ENCODE results near the gene SLC26A3. TPM values are rescaled to one million over a fixed set of nuclear protein-coding genes. Genes with fewer than 3 reads are reported as not detected.

The SLC26A3 gene
- total and polyA plus RNA-seq, 2 of the 8 experiments (the other 6 are each of a cell fraction or from before 2014, with no cell fraction given) = not detected

DNA sequence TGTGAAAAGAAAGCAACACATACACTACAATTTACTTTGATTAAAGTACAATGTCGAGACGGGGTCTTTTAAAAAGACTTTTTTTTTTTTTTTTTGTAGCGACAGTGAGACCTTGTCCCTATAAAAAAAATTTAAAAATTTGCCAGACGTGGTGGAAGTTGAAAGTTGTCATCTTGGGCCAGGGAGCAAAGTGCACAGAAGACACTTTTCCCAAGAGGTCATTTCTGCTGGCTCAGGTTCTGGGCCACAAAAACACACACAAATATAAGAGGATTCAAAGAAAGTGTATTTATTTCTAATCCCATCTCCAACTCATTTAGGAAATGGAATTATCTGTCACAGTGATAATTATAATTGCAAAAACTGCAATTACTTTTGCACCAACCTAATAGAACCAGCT is 24.7 kb downstream of the SLC26A3 start:
- POLR2A ChIA-PET (ENCODE audit: partially characterized antibody) = no interaction called here

More for the DNA sequence above, 24.7 kb downstream of the SLC26A3 start:
- Histone ChIP-seq H3K79me1 (ENCODE audit: low read depth, low read length) (no peaks in the 10 kb centered on the region), H2BK15ac (ENCODE audit: low read length) (no peak overlapping the region), H3K23ac (ENCODE audit: insufficient read length) (no peak overlapping the region), H2BK20ac (ENCODE audit: low read length) (no peak overlapping the region), H3K14ac (ENCODE audit: insufficient read length) (no peak overlapping the region), H3K4me1 (replicated peaks in 1 of 4; ENCODE audit: control insufficient read depth in 3 of 4, insufficient read depth in 4 of 4, low read length in 3 of 4) (no peaks in the 10 kb centered on the region), H4K91ac (replicated peaks; ENCODE audit: insufficient read length, low read length) (no peak overlapping the region), H3K18ac (ENCODE audit: extremely low read depth, low read length) (no peak overlapping the region), H3K27ac (ENCODE audit: low read depth, low read length) (no peak overlapping the region), H3K23me2 (ENCODE audit: low read depth, low read length) (no peaks in the 10 kb centered on the region), H3K9me3 (ENCODE audit: insufficient read depth in 2 of 2, low read depth in 1 of 2, low read length in 1 of 2) (no peaks in the 10 kb centered on the region), H3K36me3 (ENCODE audit: control insufficient read depth in 2 of 4, insufficient read depth in 4 of 4, low read length in 3 of 4) (no peaks in the 10 kb centered on the region), H2BK120ac (replicated peaks; ENCODE audit: low read depth, low read length) (no peak overlapping the region), H3K4ac (replicated peaks; ENCODE audit: insufficient read length, low read depth, low read length) (no peak overlapping the region), H3K56ac (replicated peaks; ENCODE audit: insufficient read length, low read depth, low read length) (no peak overlapping the region), H4K8ac (ENCODE audit: extremely low read depth, insufficient read depth, low read length) (no peak overlapping the region), H3K9ac (replicated peaks in 1 of 4; ENCODE audit: extremely low read depth in 1 of 4, low read depth in 3 of 4, low read length in 3 of 4) (no peak overlapping the region), H2BK12ac (ENCODE audit: low read depth, low read length) (no peak overlapping the region), H2AK5ac (ENCODE audit: low read depth, low read length) (no peak overlapping the region), H2BK5ac (ENCODE audit: low read depth, low read length) (no peak overlapping the region), H3K4me2 (ENCODE audit: insufficient read depth in 1 of 2, low read depth in 2 of 2, low read length in 2 of 2) (no peak overlapping the region), H2AFZ (ENCODE audit: low read length) (no peak overlapping the region), H4K5ac (ENCODE audit: insufficient read length, low read depth, low read length) (no peak overlapping the region), H4K20me1 (replicated peaks in 1 of 2; ENCODE audit: control insufficient read depth in 1 of 2, insufficient read depth in 2 of 2, low read length in 2 of 2) (no peaks in the 10 kb centered on the region), H3K79me2 (ENCODE audit: control insufficient read depth in 1 of 2, insufficient read depth in 2 of 2, low read length in 2 of 2) (no peaks in the 10 kb centered on the region), H3K27me3 (replicated peaks in 1 of 4; ENCODE audit: control insufficient read depth in 3 of 4, extremely low read depth in 1 of 4, insufficient read depth in 3 of 4, low read length in 3 of 4) (no peaks in the 10 kb centered on the region; a peak in 1 of 7 replicates), H3K4me3 (ENCODE audit: extremely low read depth in 1 of 4, insufficient read depth in 2 of 4, low read depth in 3 of 4, low read length in 4 of 4) (no peak overlapping the region)
- TF ChIP-seq BACH1 (IDR thresholded peaks at IDR 0.05; ENCODE audit: low read length) = no peak
- DNase-seq (ENCODE audit: low read depth in 1 of 2, low spot score in 2 of 2) (no peak), FAIRE-seq (no peak)
- WGBS, 2 experiments (ENCODE audit: extremely low coverage in 1 of 2, insufficient coverage in 1 of 2, insufficient read length in 1 of 2, insufficient replicate concordance in 2 of 2, low coverage in 1 of 2, low lambda C conversion rate in 2 of 2, missing lambda C conversion rate in 1 of 2) = 77% methylated on average over 4 of the region's 4 CpGs; no CpG with 5 or more reads in 1 of the 2 experiments
- CTCF ChIA-PET (ENCODE audit: partially characterized antibody) = interaction anchor here (0.6 to 2.9 kb wide), 3 partner anchors 96 to 367 kb away, joined by 3 to 9 read pairs (median 3); no protein-coding TSS in a partner anchor
